Dedifferentiated amniotic fluid mesenchymal stem cell (primary cell): Measurements from ENCODE around the gene CDC42BPB.

Source experiments
- DNase-seq: peaks from one replicate; pipeline ENCODE4 v3.0.0-alpha.2; 2016; ENCODE audit errors: extremely low spot score

Gene CDC42BPB

DNA sequence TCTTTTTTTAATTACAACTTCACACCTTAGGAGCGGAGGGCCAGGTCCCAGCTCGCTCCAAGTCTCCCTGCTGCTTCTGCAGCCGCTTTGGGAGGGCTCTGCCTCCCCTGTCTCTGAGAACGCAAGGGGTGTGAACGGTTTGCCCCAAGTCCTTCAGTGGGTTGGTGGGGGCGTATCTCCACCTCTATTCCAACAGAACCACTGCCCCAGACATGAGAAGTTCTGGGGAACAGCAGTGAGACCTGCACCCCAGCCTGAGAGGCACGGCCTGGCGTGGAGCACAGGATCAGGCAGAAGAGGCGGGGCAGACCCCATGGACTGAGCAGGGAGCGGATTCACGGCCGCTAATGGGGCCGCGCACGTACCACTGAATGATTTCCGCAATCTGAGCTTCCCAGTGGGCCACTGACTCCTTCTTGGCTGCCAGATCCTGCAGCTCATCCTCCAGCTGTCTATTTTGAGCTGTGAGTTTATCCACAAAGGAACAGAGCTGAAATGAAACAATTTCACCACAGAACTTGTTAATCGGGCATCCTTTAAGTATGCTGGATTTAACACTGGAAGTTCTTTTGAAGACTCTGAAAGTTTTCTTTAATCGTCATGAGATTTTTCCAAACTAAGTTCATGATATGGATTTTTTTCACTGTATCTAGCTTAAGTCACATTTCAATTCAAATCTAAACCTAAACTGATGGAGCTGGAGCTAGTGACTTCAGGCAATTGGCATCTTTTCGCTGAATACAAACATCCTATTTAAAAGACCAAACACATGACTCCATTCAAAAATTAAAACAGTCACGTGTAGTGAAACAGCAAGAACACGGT lies 90.5 kb downstream of the CDC42BPB start:
- no peak for DNase-seq

DNA sequence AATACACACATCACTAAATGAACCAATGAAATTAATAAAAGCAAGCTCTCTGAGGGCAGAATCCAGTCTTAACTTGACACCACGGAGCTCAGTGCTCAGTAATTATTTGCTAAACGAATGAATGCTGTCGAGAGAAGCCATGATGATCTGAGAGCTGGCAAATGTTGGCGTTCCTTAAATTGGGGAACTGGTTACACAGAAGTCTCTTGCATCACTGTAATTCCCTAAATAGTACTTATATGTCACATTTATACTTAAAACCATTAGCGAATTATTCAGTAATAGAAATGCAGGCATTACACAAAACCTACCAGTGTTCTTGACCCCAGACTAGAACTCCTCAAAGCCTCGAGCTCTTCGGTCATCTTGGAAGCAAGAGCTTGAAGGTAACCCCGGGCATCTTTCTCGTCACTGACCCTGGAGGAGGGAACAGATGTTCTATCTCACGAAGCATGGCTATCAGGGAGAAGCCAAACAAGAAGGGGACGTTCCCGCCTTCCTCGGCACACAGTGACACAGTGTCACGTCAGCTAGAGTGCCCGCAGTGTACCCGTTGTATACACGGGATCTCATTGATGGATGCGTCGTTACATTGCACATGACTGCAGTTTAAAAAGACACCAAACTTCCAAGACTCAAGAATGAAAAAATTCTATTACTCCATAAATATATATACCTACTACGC lies 91.2 kb downstream of the CDC42BPB start:
- DNase-seq: no peak

DNA sequence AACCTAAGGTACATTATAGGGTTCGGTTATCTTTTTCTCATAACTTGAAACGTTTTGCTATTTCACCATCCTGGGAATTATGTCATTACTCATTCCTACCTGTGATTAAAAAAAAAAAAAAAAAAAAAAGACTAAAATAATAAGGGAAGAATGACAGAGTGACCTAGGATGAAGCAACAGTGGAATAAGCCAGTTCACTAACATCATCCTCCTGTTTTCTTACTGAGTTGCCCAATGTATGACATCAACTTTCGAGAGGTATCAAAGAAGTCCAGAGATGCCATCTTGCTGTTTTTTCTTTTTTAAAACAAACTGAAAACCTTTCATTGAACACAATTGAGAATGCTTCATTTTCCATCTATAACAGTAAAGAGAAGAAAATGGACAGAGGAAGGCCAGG lies 92.1 kb downstream of the CDC42BPB start:
- no peak for DNase-seq

DNA sequence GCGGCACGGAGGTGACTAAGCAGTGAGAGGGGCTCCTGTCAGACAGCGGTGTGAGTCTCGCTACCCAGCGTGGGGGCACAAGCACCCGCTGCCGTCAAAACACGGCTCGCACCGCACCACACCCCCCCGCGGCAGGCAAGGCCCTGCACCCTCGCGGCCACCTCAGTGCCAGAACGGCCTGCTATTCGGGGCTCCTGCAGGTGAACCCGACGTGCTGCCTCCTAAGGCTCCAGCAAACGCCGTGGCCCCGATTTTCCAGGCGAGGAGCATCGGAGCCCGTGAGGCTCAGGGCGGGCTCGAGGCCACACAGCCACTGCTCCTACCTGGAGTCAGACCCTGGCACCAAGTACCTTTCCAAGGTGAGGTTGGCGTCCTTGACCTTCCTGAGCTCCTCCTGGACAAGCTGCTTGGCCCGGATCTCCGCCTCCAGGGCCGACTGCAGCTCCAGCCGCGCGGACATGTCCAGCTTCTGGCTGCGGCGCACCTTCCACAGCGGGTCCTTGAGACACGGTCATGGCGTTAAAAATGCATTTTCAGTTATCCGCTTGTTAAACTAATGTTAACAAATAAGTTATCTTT lies 93.1 kb downstream of the CDC42BPB start:
- no peak for DNase-seq

DNA sequence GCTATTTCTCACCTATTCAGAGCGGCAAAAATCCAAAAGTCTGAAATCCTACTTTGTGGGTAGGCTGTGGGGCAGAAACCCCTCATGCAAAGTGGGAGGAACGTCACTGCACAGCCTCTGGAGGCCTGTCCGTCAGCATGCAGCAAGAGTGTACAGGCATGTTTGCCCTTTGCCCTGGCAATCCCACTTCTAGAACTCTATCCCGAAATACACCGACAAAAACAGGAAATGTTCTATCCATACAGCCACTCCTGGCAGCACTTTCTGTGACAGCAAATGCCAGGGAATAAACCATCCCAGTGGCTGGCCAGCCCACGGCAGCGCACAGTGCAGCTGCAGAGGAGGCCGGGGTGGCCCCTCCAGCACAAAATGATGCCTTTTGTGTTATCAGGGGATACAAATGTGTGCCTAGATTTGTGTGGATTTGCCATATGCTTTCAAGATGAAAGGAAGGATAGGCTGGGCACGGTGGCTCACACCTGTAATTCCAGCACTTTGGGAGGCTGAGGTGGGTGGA lies 95.2 kb downstream of the CDC42BPB start:
- DNase-seq: no peak

DNA sequence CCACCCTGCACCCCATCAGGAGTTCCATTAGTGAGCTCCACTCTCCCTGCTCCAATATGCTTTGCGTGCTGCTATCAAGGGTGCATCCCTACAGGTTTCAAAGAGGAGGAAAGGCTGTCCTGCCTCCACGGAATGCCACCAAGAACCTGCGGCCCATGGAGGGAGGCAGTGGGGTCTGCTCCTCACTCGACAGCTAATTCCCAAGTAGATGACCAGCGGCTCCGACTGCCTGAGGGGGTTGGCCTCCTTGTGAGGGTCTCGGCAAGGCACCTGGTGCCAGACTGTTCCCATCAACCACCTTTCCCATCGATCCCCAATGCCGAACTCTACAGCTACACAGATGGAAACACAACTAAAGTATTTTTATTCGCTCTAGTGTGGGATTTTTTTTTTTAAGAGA lies 98.9 kb downstream of the CDC42BPB start:
- no peak for DNase-seq

DNA sequence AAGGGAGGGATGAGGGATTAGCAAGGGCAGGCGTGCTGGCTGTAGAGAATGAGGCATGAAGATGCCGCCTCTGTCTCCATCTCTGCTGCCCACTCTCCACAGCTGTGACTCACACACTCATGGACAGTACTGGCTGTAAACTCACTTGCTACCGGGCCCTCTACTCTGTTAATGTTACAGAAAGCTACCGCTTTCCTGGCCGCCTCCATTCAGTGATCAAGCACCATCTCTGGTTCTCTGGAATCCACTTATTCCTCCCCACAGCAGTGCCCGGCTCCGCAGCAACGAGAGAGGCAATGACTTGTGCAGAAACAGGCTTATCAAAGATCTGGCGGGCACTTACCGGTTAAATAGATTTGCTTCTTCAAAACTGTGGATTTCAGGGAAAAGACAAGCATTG lies 100.1 kb downstream of the CDC42BPB start:
- DNase-seq: no peak

DNA sequence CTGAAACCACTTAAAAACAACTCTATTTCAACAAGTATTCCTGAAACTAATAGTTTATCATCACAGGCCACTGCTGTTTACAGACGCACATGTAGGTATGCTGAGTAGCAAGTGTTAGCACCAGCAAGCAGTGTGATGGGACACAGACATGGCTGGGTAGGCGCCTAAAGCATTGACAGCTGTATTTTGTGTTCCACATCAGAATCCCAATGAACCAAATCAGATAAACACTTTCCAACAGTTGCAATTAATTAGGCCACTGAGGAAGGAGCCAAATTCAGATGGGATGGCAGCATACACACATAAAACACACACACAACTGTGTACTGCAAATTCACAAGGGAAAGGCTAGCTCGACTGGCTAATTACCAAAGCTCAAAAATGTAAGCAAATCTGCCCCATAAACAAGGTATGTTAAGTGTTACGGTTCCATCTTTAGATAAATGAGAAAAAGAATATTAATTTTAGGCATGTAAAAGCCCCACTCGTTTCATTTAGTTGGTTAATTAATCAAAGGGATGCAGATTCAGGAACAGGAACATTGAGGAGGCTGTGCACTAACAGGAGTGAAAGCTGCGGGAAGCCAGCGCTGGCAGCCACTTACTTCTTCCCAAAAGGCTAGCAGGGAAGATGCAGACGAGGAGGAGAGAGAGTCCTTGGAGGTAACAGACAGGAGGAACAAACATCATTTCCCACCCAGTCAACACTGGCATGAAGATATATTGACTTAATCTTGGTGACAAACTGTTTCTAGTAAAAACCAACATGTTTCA lies 101.5 kb downstream of the CDC42BPB start:
- no peak for DNase-seq

DNA sequence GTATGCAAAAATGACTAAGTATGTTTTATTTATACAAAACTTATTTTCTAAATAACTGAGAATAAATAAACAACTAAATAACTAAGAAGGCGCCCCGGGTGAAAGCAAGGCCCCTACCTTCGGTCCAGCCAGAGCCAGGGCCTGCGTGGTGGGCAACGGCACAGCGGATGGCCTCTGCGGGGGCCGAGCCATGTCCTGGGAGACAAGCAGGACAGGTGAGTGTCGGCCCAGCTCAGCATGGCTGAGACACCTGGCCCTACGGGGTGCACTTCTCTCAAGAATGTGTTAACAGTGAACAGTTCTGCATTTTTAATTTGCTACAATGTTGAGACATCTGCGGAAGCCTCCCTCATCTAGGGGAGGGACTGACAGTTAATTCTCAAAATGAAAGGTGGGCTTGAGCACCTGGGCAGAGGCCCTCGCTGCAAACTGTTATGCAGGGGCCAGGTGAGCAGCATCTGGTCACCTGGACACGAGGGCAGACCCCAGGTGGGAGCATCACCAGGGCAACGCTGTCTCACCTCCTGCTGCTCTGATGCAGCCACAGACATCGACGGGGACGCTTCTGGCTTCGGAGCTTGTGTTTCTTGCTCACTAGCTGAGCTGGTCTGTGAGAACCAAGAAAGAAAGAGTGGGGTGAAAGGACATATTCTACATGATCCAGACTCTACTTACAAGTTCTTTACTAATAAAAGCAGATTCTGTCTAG lies 103.1 kb downstream of the CDC42BPB start:
- no peak for DNase-seq

DNA sequence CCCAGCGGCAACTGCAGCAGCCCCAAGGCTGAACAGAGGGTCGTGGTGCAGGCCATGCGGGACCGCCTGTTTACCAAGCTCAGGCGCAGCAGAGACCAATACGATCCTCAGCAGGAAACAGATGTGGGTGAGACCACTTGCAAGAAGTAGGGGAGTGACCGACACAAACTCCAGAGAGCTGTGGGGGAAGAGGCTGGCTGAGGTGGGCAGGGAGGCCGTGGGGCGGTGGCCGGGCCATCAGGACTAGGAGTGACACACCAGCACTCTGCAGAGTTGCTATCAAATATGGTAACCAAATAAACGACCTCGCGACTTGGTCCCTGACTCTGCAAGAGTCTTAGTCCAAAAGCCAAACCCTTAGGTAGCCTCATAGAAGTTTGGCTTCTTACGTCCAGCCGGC lies 104.2 kb downstream of the CDC42BPB start:
- no peak for DNase-seq

DNA sequence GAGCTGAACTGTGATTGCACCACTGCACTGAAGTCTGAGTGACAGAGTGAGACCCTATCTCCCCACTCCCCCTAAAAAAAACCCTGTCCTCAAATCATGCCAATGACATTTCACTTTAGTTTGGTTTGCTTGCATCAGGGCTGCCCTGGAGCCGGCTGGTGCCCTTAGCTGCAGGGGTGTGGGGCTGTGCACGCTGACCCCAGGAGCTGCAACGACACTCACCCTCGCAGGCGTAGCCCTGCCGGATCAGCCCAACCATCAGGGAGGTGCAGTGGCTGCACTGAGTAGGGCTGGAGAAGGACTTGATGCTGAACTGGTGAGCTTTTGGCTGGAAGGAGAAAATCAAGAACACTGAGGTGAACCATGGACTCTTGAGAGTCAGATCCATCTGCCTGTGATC lies 105.1 kb downstream of the CDC42BPB start:
- DNase-seq: no peak

DNA sequence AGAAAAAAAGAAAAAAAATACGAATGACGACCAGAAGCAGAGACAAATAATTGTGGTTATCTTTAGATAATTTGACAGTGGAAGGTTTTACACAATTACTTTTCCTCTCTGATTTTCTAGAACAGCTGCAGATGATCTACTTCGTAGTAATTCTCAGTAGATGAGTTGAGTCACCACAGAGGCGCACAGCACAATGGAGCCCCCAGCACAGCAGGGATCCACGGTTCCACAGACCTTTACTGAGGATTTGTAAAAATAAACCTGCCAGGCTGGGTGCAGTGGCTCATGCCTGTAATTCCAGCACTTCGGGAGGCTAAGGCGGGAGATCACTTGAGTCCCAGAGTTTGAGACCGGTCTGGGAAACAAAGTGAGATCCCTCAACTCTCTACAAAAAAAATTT lies 105.5 kb downstream of the CDC42BPB start:
- DNase-seq: no peak

DNA sequence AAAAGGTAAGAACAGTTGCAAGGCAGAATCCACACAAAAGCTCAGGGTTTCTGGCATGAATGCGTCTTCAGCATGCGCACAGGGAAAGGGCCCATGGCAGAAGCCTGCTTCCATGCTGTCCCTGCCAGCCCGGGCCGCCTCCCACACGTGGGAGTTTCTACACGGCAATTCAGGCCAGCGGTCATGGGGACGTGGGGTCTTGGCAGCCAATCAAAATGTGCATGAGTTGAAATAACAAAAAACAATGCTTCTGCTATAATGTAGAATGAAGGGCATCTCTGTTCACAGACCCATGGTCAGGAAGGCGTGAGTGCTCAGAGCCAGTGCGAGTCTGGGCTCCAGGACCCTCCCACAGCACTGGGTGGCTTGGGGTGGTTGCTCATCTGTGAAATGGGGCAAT lies 106.3 kb downstream of the CDC42BPB start:
- no peak for DNase-seq

DNA sequence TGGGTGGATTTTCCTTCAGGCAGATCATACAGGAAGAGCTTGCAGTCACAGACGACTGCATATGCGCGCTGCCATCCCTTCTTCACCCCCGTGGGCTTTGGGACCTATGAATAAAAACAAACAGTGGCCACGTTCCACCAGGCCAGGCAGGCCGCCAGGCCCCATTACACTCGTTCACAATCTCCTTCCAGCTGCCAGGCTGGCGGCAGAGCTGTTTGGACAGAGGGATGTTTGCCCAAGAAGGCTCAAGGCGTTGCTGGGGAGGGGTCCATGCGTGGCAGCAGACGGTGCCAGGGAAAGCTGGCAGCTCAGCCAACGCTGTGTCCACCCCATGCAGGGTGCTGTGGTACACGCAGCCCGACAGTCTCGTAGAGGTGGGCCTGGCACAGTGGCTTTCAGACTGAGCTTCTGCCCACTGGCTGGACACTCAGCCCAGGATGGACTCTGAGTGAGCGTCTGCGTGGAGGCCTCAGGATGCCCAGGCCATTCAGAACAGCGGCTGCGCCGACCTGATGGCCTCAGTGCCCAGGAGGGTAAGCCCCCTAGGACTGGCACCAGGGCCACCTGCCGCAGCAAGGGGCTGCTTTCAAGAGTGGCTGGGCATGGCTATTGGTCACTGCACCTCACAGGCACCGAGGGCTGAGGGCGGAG lies 107.4 kb downstream of the CDC42BPB start:
- DNase-seq: no peak

DNA sequence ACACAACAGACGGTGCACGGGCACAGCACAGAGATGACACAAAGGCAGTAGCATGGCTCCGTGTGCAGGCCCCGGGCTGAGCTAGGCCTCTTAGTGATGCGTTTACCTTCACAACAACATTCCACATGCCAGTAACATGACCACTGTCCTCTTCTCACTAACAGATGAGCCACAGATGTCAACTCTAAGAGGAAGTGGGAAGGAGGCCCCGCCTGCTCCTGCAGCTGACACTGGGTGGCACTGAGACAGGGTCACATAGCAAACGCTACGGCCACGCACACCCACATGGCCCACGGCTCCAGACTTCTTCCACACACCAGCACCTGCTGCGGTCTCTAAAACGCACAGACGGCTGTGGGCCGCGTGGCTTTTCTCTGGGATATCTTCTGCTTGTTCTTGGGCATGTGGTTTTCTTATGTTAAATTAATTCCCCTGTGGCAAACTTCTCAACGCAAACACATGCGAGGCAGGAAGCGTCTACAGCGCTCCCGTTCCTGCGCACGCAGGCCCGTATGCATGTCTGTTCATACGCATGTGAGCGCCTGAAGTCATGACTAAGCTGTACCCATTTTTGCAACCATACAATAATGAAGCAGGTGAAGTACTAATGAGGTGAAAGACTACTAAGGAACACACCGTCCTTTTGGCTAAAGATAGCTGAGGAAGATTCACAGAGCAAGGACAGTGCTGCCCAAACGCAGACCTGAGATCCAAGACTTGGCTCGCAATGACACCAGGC lies 108.1 kb downstream of the CDC42BPB start:
- DNase-seq: no peak

DNA sequence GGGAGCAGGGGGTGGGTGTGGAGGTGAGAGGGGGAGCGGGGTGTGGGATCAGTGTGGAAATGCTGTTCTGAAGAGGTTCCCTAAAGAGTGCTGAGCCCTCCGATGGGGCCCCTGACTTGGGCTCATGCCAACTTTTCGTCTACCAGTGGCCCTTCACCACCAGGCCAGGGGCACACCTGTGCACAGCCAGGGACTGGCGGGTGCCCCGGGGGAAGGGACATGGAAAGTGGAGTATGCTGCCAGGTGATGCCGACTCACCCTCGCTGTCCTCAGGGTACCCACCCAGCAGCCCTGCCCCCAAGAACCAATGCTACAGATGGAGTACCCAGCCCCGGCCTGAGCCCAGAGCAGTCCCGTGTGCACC lies 108.7 kb downstream of the CDC42BPB start:
- DNase-seq: no peak

DNA sequence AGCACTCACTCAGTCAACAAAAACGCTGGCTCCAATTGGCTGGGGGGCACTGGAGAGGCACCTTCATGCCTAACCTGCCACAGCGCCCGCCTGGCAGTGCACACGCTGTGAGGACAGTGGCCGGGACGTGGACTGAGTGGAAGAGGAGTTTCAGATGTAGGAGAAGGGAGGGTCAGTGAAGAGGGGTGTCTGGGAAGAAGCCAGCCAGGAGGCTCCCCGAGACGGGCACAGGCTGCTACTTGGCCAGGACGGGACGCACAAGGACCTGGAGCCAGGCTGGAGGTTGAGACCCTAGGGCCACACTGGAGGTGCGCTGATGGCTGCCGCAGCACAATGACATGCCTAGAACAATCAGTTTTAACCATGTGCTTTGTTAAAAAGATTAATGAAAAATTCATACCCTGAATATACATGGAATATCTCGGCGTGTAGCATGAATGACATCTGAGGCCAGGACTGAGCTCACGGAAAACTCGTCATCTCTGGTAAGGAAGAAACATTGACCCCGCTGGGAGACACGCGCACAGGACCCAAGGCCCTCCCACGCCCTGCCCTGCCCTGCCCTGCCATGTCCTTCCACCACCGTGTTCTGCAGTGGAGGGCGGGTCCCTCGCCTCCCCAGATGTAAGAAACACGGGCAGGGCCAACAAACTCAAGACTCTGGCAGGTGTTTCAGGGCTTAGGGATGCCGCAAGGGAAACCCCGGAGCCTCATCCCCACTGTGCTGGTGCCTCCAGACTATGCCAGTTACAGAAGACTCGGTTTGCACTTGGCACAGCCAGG lies 109.8 kb downstream of the CDC42BPB start:
- DNase-seq: no peak

DNA sequence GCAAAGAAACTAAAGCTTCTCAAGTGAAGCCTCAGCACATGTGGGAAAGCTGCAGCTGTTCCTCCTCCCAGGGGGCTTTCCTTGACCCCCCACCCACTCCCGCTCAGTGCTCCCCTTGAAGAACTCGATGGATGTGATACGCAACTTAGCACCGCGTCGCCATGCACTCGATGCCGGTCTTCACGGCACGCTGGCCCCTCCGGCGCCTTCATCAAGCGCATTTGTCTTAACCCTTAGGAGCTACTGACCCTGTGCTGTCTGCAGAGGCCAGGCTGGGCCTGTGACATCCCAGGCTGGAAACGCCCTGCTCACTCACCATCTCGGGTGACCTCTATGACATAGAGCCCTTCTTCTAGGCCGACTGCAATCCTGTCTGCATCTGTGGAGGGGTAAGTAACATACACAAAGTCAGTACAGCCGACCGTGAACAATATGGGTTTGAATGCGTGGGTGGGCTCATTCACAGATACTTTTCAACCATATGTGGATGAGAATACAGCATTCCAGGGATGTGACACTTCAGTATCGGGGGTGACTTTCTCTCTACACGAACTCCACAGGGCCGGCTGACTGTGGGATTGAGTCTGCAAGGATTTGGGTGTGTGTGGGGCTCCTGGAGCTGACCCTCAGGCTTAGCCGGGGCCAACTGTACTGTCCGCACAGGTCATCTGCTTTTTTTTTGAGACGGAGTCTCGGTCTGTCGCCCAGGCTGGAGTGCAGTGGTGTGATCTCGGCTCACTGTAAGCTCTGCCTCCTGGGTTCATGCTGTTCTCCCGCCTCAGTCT lies 111.8 kb downstream of the CDC42BPB start:
- no peak for DNase-seq
